K562 (cell line): ENCODE data around the gene KLHL22. TPM values are rescaled to one million over a fixed set of nuclear protein-coding genes. Genes with fewer than 3 reads are reported as not detected.
A peak's percentile ranks its signal among the peaks of the same experiment; 100 is the strongest.

Experiments used
- CBX1 ChIP-seq: sonication (generic); IDR thresholded peaks from 2 replicates; pipeline ENCODE4 v1.6.1; 2016; ENCODE audit warnings: antibody characterized with exemption, low read depth, mild to moderate bottlenecking
- CCNT2 ChIP-seq: IDR thresholded peaks from 2 replicates; pipeline ENCODE4 v1.6.1; 2011; ENCODE audit warnings: borderline replicate concordance, low read depth, mild to moderate bottlenecking, moderate library complexity, mixed read lengths, low read length; ENCODE audit not compliant: insufficient read length; ENCODE audit errors: extremely low read depth
- DNMT1 ChIP-seq: fragments of 450-650 bp; IDR thresholded peaks from 2 replicates; pipeline ENCODE4 v1.6.1; 2016; ENCODE audit warnings: antibody characterized with exemption, mild to moderate bottlenecking
- EGR1 ChIP-seq: fragments of 450-650 bp; conservative IDR thresholded peaks from 2 replicates; pipeline ENCODE4 v1.6.1; 2017; ENCODE audit warnings: mild to moderate bottlenecking
- ETS1 ChIP-seq: conservative IDR thresholded peaks from 2 replicates; pipeline ENCODE4 v1.6.1; 2011; ENCODE audit warnings: low read depth, mild to moderate bottlenecking, low read length; ENCODE audit not compliant: control insufficient read depth
- ETV1 ChIP-seq: fragments of 450-650 bp; conservative IDR thresholded peaks from 2 replicates; pipeline ENCODE4 v1.6.1; 2016; ENCODE audit warnings: missing genetic modification characterization, control low read depth, low read depth, missing compliant biosample characterization
- HNRNPLL ChIP-seq: fragments of 200-400 bp; formaldehyde crosslinking; IDR thresholded peaks from 2 replicates; pipeline ENCODE4 v1.6.1; 2017; ENCODE audit warnings: low read length, low read depth, mild to moderate bottlenecking; ENCODE audit not compliant: poor library complexity, severe bottlenecking
- JUN ChIP-seq, 2 experiments: sonication (generic) in 1 of 2; formaldehyde crosslinking in 1 of 2; IDR thresholded peaks; 2 replicates each; pipeline versions ENCODE4 v1.6.1 to v1.8.0; 2012 to 2022; ENCODE audit warnings: borderline replicate concordance in 2 of 2, mild to moderate bottlenecking in 2 of 2, improper control_type of control experiment in 1 of 2, low read depth in 1 of 2, low read length in 1 of 2, missing genetic modification reagents in 1 of 2
- KLF1 ChIP-seq: fragments of 450-650 bp; IDR thresholded peaks from 2 replicates; pipeline ENCODE4 v1.6.1; 2016; ENCODE audit warnings: missing genetic modification characterization, missing compliant biosample characterization
- NCOA4 ChIP-seq: fragments of 450-650 bp; IDR thresholded peaks from 2 replicates; pipeline ENCODE4 v1.6.1; 2018; ENCODE audit warnings: mild to moderate bottlenecking; ENCODE audit not compliant: partially characterized antibody
- NR4A1 ChIP-seq, 2 experiments: fragments of 250-450 bp in 1 of 2; fragments of 450-650 bp in 1 of 2; sonication (Bioruptor Pico) in 1 of 2; IDR thresholded peaks; 2 replicates each; pipeline versions ENCODE4 v1.4.0 to v1.6.1; 2016 to 2020; ENCODE audit warnings: mild to moderate bottlenecking in 2 of 2, missing compliant biosample characterization in 1 of 2, missing genetic modification characterization in 1 of 2, moderate library complexity in 1 of 2
- POLR2AphosphoS5 ChIP-seq: IDR thresholded peaks from 2 replicates; pipeline ENCODE4 v1.6.1; 2011; ENCODE audit warnings: mild to moderate bottlenecking, low read depth, low read length, moderate library complexity; ENCODE audit not compliant: control insufficient read depth, insufficient read depth
- PURB ChIP-seq: sonication (generic); formaldehyde crosslinking; IDR thresholded peaks from 2 replicates; pipeline ENCODE4 v1.9.0; 2021; ENCODE audit warnings: low read depth, mild to moderate bottlenecking, missing genetic modification reagents
- PYGO2 ChIP-seq: fragments of 450-650 bp; IDR thresholded peaks from 2 replicates; pipeline ENCODE4 v1.6.1; 2016; ENCODE audit warnings: mild to moderate bottlenecking, missing genetic modification characterization, moderate library complexity, missing compliant biosample characterization
- RBM15 ChIP-seq: fragments of 200-400 bp; formaldehyde crosslinking; IDR thresholded peaks from 2 replicates; pipeline ENCODE4 v1.6.1; 2018; ENCODE audit warnings: mild to moderate bottlenecking, low read length, moderate library complexity; ENCODE audit not compliant: insufficient read depth
- SMARCA4 ChIP-seq: fragments of 450-650 bp; IDR thresholded peaks from 2 replicates; pipeline ENCODE4 v1.6.1; 2016
- SNRNP70 ChIP-seq: fragments of 200-400 bp; formaldehyde crosslinking; optimal IDR thresholded peaks from 2 replicates; pipeline ENCODE3; 2017; ENCODE audit warnings: low read depth, low read length
- TEAD1 ChIP-seq, 2 experiments: fragments of 450-650 bp in 1 of 2; sonication (generic) in 1 of 2; formaldehyde crosslinking; IDR thresholded peaks; 2 replicates each; pipeline versions ENCODE4 v1.4.0 to v1.8.0; 2020 to 2022; ENCODE audit warnings: mild to moderate bottlenecking in 2 of 2, missing genetic modification reagents in 1 of 2
- TEAD4 ChIP-seq, 2 experiments: sonication (generic) in 1 of 2; formaldehyde crosslinking in 1 of 2; IDR thresholded peaks; 2 replicates each; pipeline versions ENCODE4 v1.6.1 to v1.8.0; 2012 to 2022; ENCODE audit warnings: borderline replicate concordance in 1 of 2, inconsistent platforms in 1 of 2, low read length in 1 of 2, mild to moderate bottlenecking in 1 of 2, missing genetic modification reagents in 1 of 2
- U2AF1 ChIP-seq: fragments of 200-400 bp; formaldehyde crosslinking; optimal IDR thresholded peaks from 2 replicates; pipeline ENCODE3; 2017; ENCODE audit warnings: mild to moderate bottlenecking, low read depth, low read length, moderate library complexity
- YY1 ChIP-seq, 3 experiments: IDR thresholded peaks; 2 replicates each; pipeline ENCODE4 v1.6.1; 2011; ENCODE audit warnings: low read length in 2 of 3, mild to moderate bottlenecking in 2 of 3, moderate library complexity in 2 of 3, borderline replicate concordance in 1 of 3, control low read depth in 1 of 3, low read depth in 1 of 3; ENCODE audit not compliant: insufficient read depth in 3 of 3, insufficient replicate concordance in 2 of 3, control insufficient read depth in 1 of 3, insufficient read length in 1 of 3; ENCODE audit errors: extremely low read depth in 1 of 3
- ZNF253 ChIP-seq: fragments of 250-450 bp; sonication (Bioruptor Pico); conservative IDR thresholded peaks from 2 replicates; pipeline ENCODE4 v1.6.1; 2021; ENCODE audit warnings: mild to moderate bottlenecking
- ZNF551 ChIP-seq: fragments of 250-450 bp; sonication (Bioruptor Pico); IDR thresholded peaks from 2 replicates; pipeline ENCODE4 v1.5.0; 2021; ENCODE audit warnings: mild to moderate bottlenecking, moderate library complexity
- ZNF75A ChIP-seq: fragments of 450-650 bp; formaldehyde crosslinking; IDR thresholded peaks from 2 replicates; pipeline ENCODE4 v1.4.0; 2020; ENCODE audit warnings: mild to moderate bottlenecking
- polyA plus RNA-seq, 8 experiments: library from polyadenylated mRNA; depleted of rRNA in 4 of 8; stranded (reverse) in 5 of 8; unstranded in 3 of 8; fragments of >200 nt; fragmentation: Nextera tagmentation in 2 of 8; fragmentation: Illumina TruSeq in 1 of 8; extraction: Ambion mirVana in 2 of 8; extraction: Trizol in 1 of 8; gene quantifications; 2 replicates each; pipeline versions ENCODE4 v1.2.1 to v1.2.3, GENCODE V29; 2011 to 2014; ENCODE audit warnings: inconsistent platforms in 1 of 8, missing spikeins in 1 of 8
- total RNA-seq, 7 experiments: library from RNA; depleted of rRNA in 6 of 7; stranded (reverse); fragments of >200 nt in 6 of 7; fragmentation: Illumina TruSeq in 2 of 7; extraction: Trizol in 2 of 7; gene quantifications; 2 replicates each; pipeline versions ENCODE4 v1.2.1 to v1.2.3, GENCODE V29; 2011 to 2021; ENCODE audit warnings: low replicate concordance in 1 of 7
- TF ChIP-seq, protein P1 (sequence below): fragments of 250-450 bp; sonication (Bioruptor Pico); IDR thresholded peaks from 2 replicates; pipeline ENCODE4 v1.8.0; 2021; ENCODE audit warnings: mild to moderate bottlenecking, moderate library complexity

Gene KLHL22
- total and polyA plus RNA-seq, 9 of the 15 experiments (the other 6 are each of a cell fraction or from before 2014, with no cell fraction given): 1.3 to 25.6 (median 15.2) TPM

GRCh38 chr22:20531154-20531403, 35.5 kb upstream of the KLHL22 start (continued):
- no peak for TF ChIP-seq ZNF253 (CRISPR knock-in tag)
- TF ChIP-seq DNMT1: no peak
- 0 out of 4 replicates have a peak, but pooled peaks of 1 of the 2 experiments have one; percentile 55 for TF ChIP-seq TEAD1 (CRISPR knock-in tag; IDR thresholded peaks at IDR 0.05)
- TF ChIP-seq ZNF75A (CRISPR knock-in tag): no peak
- TF ChIP-seq RBM15: no peak
- TF ChIP-seq NCOA4: no peak
- no peak for TF ChIP-seq JUN (IDR thresholded peaks at IDR 0.05; ENCODE audit: borderline replicate concordance, low read depth, low read length)
- TF ChIP-seq JUN (CRISPR knock-in tag; IDR thresholded peaks at IDR 0.05; ENCODE audit: borderline replicate concordance): 0 out of 2 replicates have a peak, but pooled peaks have one; percentile 42
- no peak for TF ChIP-seq YY1 (IDR thresholded peaks at IDR 0.05; ENCODE audit: borderline replicate concordance in 1 of 3, control insufficient read depth in 1 of 3, extremely low read depth in 1 of 3, insufficient read depth in 3 of 3, insufficient read length in 1 of 3, insufficient replicate concordance in 2 of 3, low read depth in 1 of 3, low read length in 2 of 3)
- no peak for TF ChIP-seq CBX1
- TF ChIP-seq CCNT2: no peak
- no peak for TF ChIP-seq TEAD4 (IDR thresholded peaks at IDR 0.05; ENCODE audit: low read length)
- TF ChIP-seq TEAD4 (CRISPR knock-in tag; IDR thresholded peaks at IDR 0.05; ENCODE audit: borderline replicate concordance): 0 out of 2 replicates have a peak, but pooled peaks have one; percentile 36
- TF ChIP-seq ETS1: no peak
- 0 out of 2 replicates have a peak, but pooled peaks have one; percentile 12 for TF ChIP-seq POLR2AphosphoS5
- no peak for TF ChIP-seq U2AF1
- TF ChIP-seq ZNF551: no peak
- TF ChIP-seq NR4A1 (CRISPR knock-in tag; IDR thresholded peaks at IDR 0.05): no peak
- TF ChIP-seq NR4A1 (tag; IDR thresholded peaks at IDR 0.05): no peak
- TF ChIP-seq SMARCA4: no peak
- TF ChIP-seq KLF1: 0 out of 2 replicates have a peak, but pooled peaks have one; percentile 45
- no peak for TF ChIP-seq EGR1
- TF ChIP-seq, protein P1, sequence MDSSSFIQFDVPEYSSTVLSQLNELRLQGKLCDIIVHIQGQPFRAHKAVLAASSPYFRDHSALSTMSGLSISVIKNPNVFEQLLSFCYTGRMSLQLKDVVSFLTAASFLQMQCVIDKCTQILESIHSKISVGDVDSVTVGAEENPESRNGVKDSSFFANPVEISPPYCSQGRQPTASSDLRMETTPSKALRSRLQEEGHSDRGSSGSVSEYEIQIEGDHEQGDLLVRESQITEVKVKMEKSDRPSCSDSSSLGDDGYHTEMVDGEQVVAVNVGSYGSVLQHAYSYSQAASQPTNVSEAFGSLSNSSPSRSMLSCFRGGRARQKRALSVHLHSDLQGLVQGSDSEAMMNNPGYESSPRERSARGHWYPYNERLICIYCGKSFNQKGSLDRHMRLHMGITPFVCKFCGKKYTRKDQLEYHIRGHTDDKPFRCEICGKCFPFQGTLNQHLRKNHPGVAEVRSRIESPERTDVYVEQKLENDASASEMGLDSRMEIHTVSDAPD (CRISPR knock-in tag): no peak
- TF ChIP-seq SNRNP70: peak; percentile 15
- TF ChIP-seq PURB (CRISPR knock-in tag): 0 out of 2 replicates have a peak, but pooled peaks have one; percentile 5
- TF ChIP-seq ETV1 (tag): no peak
- no peak for TF ChIP-seq HNRNPLL
- no peak for TF ChIP-seq PYGO2 (tag)
